Mesenchymal stem cell (in vitro differentiated cells and primary cell): ENCODE data around the gene ZNF407.

Experiments
- DNase-seq: peaks from one replicate; pipeline ENCODE4 v3.0.0-alpha.2; 2013
- H2AFZ ChIP-seq: one replicate; pipeline ENCODE4 v1.6.1; 2013; ENCODE audit warnings: low read depth, mild to moderate bottlenecking, control low read depth, inconsistent platforms, low read length, moderate library complexity
- H2AK5ac ChIP-seq: 2 replicates; pipeline ENCODE4 v1.6.1; 2013; ENCODE audit warnings: low read length, moderate library complexity, mild to moderate bottlenecking, inconsistent platforms; ENCODE audit not compliant: severe bottlenecking
- H2BK120ac ChIP-seq: one replicate; pipeline ENCODE4 v1.6.1; 2013; ENCODE audit warnings: low read depth, mild to moderate bottlenecking, inconsistent platforms, low read length, moderate library complexity
- H2BK12ac ChIP-seq, 2 experiments: one replicate each; pipeline ENCODE4 v1.6.1; 2013; ENCODE audit warnings: inconsistent platforms in 2 of 2, low read length in 2 of 2, mild to moderate bottlenecking in 2 of 2, moderate library complexity in 2 of 2, control low read depth in 1 of 2
- H2BK15ac ChIP-seq: one replicate; pipeline ENCODE4 v1.6.1; 2013; ENCODE audit warnings: mild to moderate bottlenecking, low read depth, inconsistent platforms; ENCODE audit not compliant: poor library complexity, severe bottlenecking
- H2BK5ac ChIP-seq: 2 replicates; pipeline ENCODE4 v1.6.1; 2013; ENCODE audit warnings: low read depth, mild to moderate bottlenecking, low read length, control low read depth, inconsistent platforms; ENCODE audit not compliant: poor library complexity, severe bottlenecking
- H3K14ac ChIP-seq, 2 experiments: one replicate each; pipeline ENCODE4 v1.6.1; 2013; ENCODE audit warnings: inconsistent platforms in 2 of 2, low read length in 2 of 2, control low read depth in 1 of 2, mild to moderate bottlenecking in 1 of 2, moderate library complexity in 1 of 2
- H3K18ac ChIP-seq, 2 experiments: one replicate each; pipeline ENCODE4 v1.6.1; 2013; ENCODE audit warnings: inconsistent platforms in 2 of 2, low read length in 2 of 2, control low read depth in 1 of 2, low read depth in 1 of 2, mild to moderate bottlenecking in 1 of 2
- H3K23ac ChIP-seq, 2 experiments: one replicate each; pipeline ENCODE4 v1.6.1; 2013; ENCODE audit warnings: inconsistent platforms in 2 of 2, low read length in 2 of 2, mild to moderate bottlenecking in 2 of 2, moderate library complexity in 2 of 2, control low read depth in 1 of 2
- H3K27ac ChIP-seq: 2 replicates; pipeline ENCODE4 v1.5.1; 2013; ENCODE audit warnings: mild to moderate bottlenecking, moderate library complexity, low read length, control low read depth, inconsistent platforms; ENCODE audit not compliant: poor library complexity, severe bottlenecking
- H3K27me3 ChIP-seq, 2 experiments: 2 replicates each; pipeline versions ENCODE4 v1.6.1 to v1.7.0; 2013; ENCODE audit warnings: low read length in 2 of 2, mild to moderate bottlenecking in 2 of 2, moderate library complexity in 2 of 2, control low read depth in 1 of 2, inconsistent platforms in 1 of 2; ENCODE audit not compliant: control insufficient read depth in 1 of 2, insufficient read depth in 1 of 2
- H3K36me3 ChIP-seq, 2 experiments: 2 replicates each; pipeline versions ENCODE4 v1.6.1 to v1.7.0; 2013; ENCODE audit warnings: low read length in 2 of 2, control low read depth in 1 of 2, inconsistent platforms in 1 of 2, low read depth in 1 of 2, mild to moderate bottlenecking in 1 of 2; ENCODE audit not compliant: insufficient read depth in 2 of 2, control insufficient read depth in 1 of 2
- H3K4ac ChIP-seq, 2 experiments: one replicate each; pipeline ENCODE4 v1.6.1; 2013; ENCODE audit warnings: inconsistent platforms in 2 of 2, low read length in 2 of 2, mild to moderate bottlenecking in 2 of 2, moderate library complexity in 2 of 2, control low read depth in 1 of 2, low read depth in 1 of 2
- H3K4me1 ChIP-seq: 2 replicates; pipeline ENCODE4 v1.6.1; 2013; ENCODE audit warnings: low read depth, low read length, control low read depth; ENCODE audit not compliant: control insufficient read depth, insufficient read depth
- H3K4me2 ChIP-seq: 2 replicates; pipeline ENCODE4 v1.6.1; 2013; ENCODE audit warnings: low read length, mild to moderate bottlenecking, inconsistent platforms; ENCODE audit not compliant: poor library complexity, severe bottlenecking
- H3K4me3 ChIP-seq, 2 experiments: 2 replicates each; pipeline versions ENCODE4 v1.5.1 to v1.7.0; 2013; ENCODE audit warnings: low read length in 2 of 2, mild to moderate bottlenecking in 2 of 2, control low read depth in 1 of 2, low read depth in 1 of 2; ENCODE audit not compliant: insufficient read depth in 1 of 2
- H3K79me1 ChIP-seq: replicated peaks from 2 replicates; pipeline ENCODE4 v1.6.1; 2013; ENCODE audit warnings: mild to moderate bottlenecking, control low read depth, low read length, inconsistent platforms; ENCODE audit not compliant: poor library complexity, severe bottlenecking
- H3K9ac ChIP-seq: 2 replicates; pipeline ENCODE4 v1.7.0; 2013; ENCODE audit warnings: mild to moderate bottlenecking, low read length, moderate library complexity
- H3K9me3 ChIP-seq: 2 replicates; pipeline ENCODE4 v1.7.0; 2013; ENCODE audit warnings: mild to moderate bottlenecking, low read length; ENCODE audit not compliant: control insufficient read depth
- H4K8ac ChIP-seq: one replicate; pipeline ENCODE4 v1.6.1; 2013; ENCODE audit warnings: inconsistent platforms, mild to moderate bottlenecking, low read length, moderate library complexity
- H4K91ac ChIP-seq: one replicate; pipeline ENCODE4 v1.6.1; 2013; ENCODE audit warnings: mild to moderate bottlenecking, low read length, inconsistent platforms
- WGBS: methylation state at CpG from one replicate; pipeline ENCODE4 v1.1.7; 2013; ENCODE audit warnings: mixed read lengths; 5-methylcytosine and 5-hydroxymethylcytosine counted together

The ZNF407 gene

GRCh38 chr18:75034937-75035336 is 437.3 kb downstream of the ZNF407 start:
- 66% methylated on average over 2 of the region's 3 CpGs for WGBS
- Histone ChIP-seq H3K36me3 (no peaks in the 10 kb centered on the region), H3K79me1 (peaks cover 3% of the 10 kb centered on the region), H3K4me3 (no peak overlapping the region), H4K91ac (no peak overlapping the region), H3K14ac (no peak overlapping the region), H2BK120ac (no peak overlapping the region), H3K4ac (no peak overlapping the region), H3K9ac (no peak overlapping the region), H3K27ac (no peak overlapping the region), H3K4me1 (no peaks in the 10 kb centered on the region), H3K9me3 (no peaks in the 10 kb centered on the region), H2AFZ (no peak overlapping the region), H2BK12ac (no peak overlapping the region), H3K23ac (no peak overlapping the region), H2AK5ac (no peak overlapping the region), H3K27me3 (no peaks in the 10 kb centered on the region), H3K4me2 (no peak overlapping the region), H4K8ac (no peak overlapping the region), H2BK15ac (no peak overlapping the region), H2BK5ac (no peak overlapping the region), H3K18ac (no peak overlapping the region)
- DNase-seq = no peak

- peaks cover 2% of the 10 kb centered on the region for H3K79me1 ChIP-seq
- peak; percentile 21 for DNase-seq
- no peak overlapping the region for H3K9ac ChIP-seq
- H3K4me2 ChIP-seq = no peak overlapping the region
- H2BK5ac ChIP-seq = no peak overlapping the region
- no peak overlapping the region for H3K14ac ChIP-seq
- H3K4ac ChIP-seq = peak overlapping the region in 1 of 2 experiments; percentile 22
- H3K4me1 ChIP-seq = no peaks in the 10 kb centered on the region
- WGBS = 75% methylated on average over 2 of the region's 3 CpGs
- no peak overlapping the region for H3K4me3 ChIP-seq
- no peaks in the 10 kb centered on the region for H3K36me3 ChIP-seq
- no peaks in the 10 kb centered on the region for H3K9me3 ChIP-seq
- no peak overlapping the region for H2BK15ac ChIP-seq
- H3K23ac ChIP-seq = no peak overlapping the region
- no peak overlapping the region for H4K8ac ChIP-seq
- no peak overlapping the region for H4K91ac ChIP-seq
- no peak overlapping the region for H2BK120ac ChIP-seq
- no peaks in the 10 kb centered on the region for H3K27me3 ChIP-seq
- H3K18ac ChIP-seq = peak overlapping the region in 1 of 2 experiments; percentile 34
- no peak overlapping the region for H2AFZ ChIP-seq
- no peak overlapping the region for H3K27ac ChIP-seq
- no peak overlapping the region for H2AK5ac ChIP-seq
- no peak overlapping the region for H2BK12ac ChIP-seq
These were observed 438.3 kb downstream of the ZNF407 start for GRCh38 chr18:75035928-75036327.

- H3K4me3 ChIP-seq = no peak overlapping the region
- no peaks in the 10 kb centered on the region for H3K36me3 ChIP-seq
- no peaks in the 10 kb centered on the region for H3K27me3 ChIP-seq
- H3K79me1 ChIP-seq = peaks cover 2% of the 10 kb centered on the region
- no peak overlapping the region for H3K4me2 ChIP-seq
- H3K9me3 ChIP-seq = no peaks in the 10 kb centered on the region
- H2AK5ac ChIP-seq = no peak overlapping the region
- H2BK5ac ChIP-seq = no peak overlapping the region
- no peak overlapping the region for H2BK120ac ChIP-seq
- no peaks in the 10 kb centered on the region for H3K4me1 ChIP-seq
- H4K8ac ChIP-seq = no peak overlapping the region
- H3K4ac ChIP-seq = peak overlapping the region in 1 of 2 experiments; percentile 73
- H2BK15ac ChIP-seq = no peak overlapping the region
- H2BK12ac ChIP-seq = peak overlapping the region; percentile 1 to 38
- DNase-seq = peak; percentile 89
- 79% methylated on average over 12 of the region's 18 CpGs for WGBS
- peak overlapping the region in 1 of 2 experiments; percentile 46 for H3K18ac ChIP-seq
- H4K91ac ChIP-seq = no peak overlapping the region
- no peak overlapping the region for H3K14ac ChIP-seq
- H3K23ac ChIP-seq = no peak overlapping the region
- H3K9ac ChIP-seq = no peak overlapping the region
- no peak overlapping the region for H3K27ac ChIP-seq
- H2AFZ ChIP-seq = no peak overlapping the region
These were observed 439.4 kb downstream of the ZNF407 start for GRCh38 chr18:75036917-75037688.

- no peak overlapping the region for H2BK120ac ChIP-seq
- 72% methylated on average over 2 of the region's 3 CpGs for WGBS
- H2BK5ac ChIP-seq = no peak overlapping the region
- no peak overlapping the region for H3K4me3 ChIP-seq
- no peak overlapping the region for H3K4me2 ChIP-seq
- H3K79me1 ChIP-seq = no peaks in the 10 kb centered on the region
- no peaks in the 10 kb centered on the region for H3K9me3 ChIP-seq
- H3K36me3 ChIP-seq = no peaks in the 10 kb centered on the region
- no peaks in the 10 kb centered on the region for H3K27me3 ChIP-seq
- no peak overlapping the region for H3K9ac ChIP-seq
- no peak overlapping the region for H4K8ac ChIP-seq
- H4K91ac ChIP-seq = no peak overlapping the region
- no peak for DNase-seq
- H3K4me1 ChIP-seq = no peaks in the 10 kb centered on the region
- H3K23ac ChIP-seq = no peak overlapping the region
- H3K14ac ChIP-seq = no peak overlapping the region
- peak overlapping the region in 1 of 2 experiments; percentile 73 for H3K4ac ChIP-seq
- H3K18ac ChIP-seq = peak overlapping the region in 1 of 2 experiments; percentile 46
- no peak overlapping the region for H3K27ac ChIP-seq
- H2AFZ ChIP-seq = no peak overlapping the region
- no peak overlapping the region for H2BK15ac ChIP-seq
- H2AK5ac ChIP-seq = no peak overlapping the region
- H2BK12ac ChIP-seq = peak overlapping the region; percentile 1 to 21
These were observed 440.0 kb downstream of the ZNF407 start for GRCh38 chr18:75037689-75037955.
